GM13976 (cell line): ENCODE results near the gene ARHGAP32.

Experiments
- DNase-seq: peaks from one replicate; pipeline ENCODE4 v3.0.0; 2012; ENCODE audit warnings: low spot score
- CTCF ChIP-seq: IDR thresholded peaks from 2 replicates; pipeline ENCODE4 v1.5.1; 2012; ENCODE audit warnings: borderline replicate concordance, mild to moderate bottlenecking; ENCODE audit not compliant: insufficient read depth; ENCODE audit errors: extremely low read depth, missing control alignments, control extremely low read depth
- in situ Hi-C: fragments of 300-500 bp; cut with MboI; formaldehyde crosslinking; loops from one replicate; pipeline ENCODE4 v1.12.0; 2022; ENCODE audit warnings: low sequenced_read_pairs, mixed read lengths, inconsistent platforms; ENCODE audit not compliant: unreplicated experiment

ARHGAP32 gene

GRCh38 chr11:129042503-129042902, 149.6 kb downstream of the ARHGAP32 start:
- no peak for DNase-seq
- TF ChIP-seq CTCF, result no peak
- in situ Hi-C loops, result no loop called here

- DNase-seq, result no peak
- TF ChIP-seq CTCF, result no peak
- in situ Hi-C loops, result no loop called here
Measured at GRCh38 chr11:129041611-129042018, 150.5 kb downstream of the ARHGAP32 start.

DNA sequence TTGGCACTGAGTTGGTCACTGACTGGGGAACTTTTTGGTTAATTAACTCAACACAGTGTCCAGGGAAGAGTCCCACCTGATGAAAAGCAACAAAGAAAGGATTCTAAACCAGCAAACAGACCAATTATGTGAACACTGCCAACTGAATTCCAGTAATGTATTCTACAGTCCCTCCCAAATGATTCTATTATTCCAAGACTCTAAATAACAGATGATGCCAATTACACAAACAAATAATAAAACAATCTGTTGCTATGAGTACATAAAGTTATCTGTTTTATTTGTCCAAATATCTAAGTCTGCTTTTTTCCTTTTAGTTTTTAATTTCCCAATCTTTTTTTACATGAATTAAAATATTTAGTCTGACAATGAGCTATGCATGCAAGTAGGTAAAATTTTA, 151.2 kb downstream of the ARHGAP32 start:
- DNase-seq, result no peak
- in situ Hi-C loops, result no loop called here
- no peak for TF ChIP-seq CTCF

DNA sequence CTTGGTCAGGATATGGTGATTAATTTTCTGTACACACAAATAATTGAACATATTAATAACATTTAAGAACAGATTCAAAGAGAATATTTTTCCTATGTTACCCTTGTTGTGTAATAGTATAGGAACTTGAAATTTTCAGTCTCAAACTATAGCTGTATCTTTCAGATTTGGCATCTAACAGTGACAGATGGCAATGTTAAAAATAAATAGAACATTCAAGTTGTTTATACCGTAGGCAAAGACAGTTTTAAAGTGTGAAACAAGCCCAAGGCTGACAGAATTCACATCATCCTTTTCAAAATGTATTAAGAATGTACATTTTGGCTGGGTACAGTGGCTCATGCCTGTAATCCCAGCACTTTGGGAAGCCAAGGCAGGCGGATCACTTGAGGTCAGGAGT, 156.9 kb downstream of the ARHGAP32 start:
- in situ Hi-C loops, result no loop called here
- no peak for DNase-seq
- no peak for TF ChIP-seq CTCF

DNA sequence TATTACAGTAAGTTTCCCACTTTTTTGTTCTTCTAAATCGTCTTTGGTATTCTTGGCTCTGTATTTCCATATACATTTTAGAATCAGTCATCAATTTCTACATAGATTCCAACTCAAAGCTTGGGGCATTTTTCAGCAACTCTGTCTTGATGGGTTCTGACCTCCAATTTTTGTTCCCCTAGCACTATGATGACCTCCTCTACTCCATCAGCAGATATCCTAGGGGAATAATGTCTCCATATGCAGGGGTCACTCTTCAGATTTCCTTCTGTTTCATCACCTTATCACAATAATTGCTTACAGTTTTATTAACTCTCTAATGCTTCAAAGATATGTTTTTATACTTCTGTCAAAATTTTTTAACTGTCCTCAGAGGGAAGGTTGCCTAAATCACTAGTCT, 158.1 kb downstream of the ARHGAP32 start:
- in situ Hi-C loops, result no loop called here
- TF ChIP-seq CTCF, result no peak
- DNase-seq, result no peak

GRCh38 chr11:129023968-129024676, 168.0 kb downstream of the ARHGAP32 start:
- TF ChIP-seq CTCF, result no peak
- DNase-seq, result no peak
- in situ Hi-C loops, result no loop called here
